ENCODE measurements around the gene HOXB6. TPM values are rescaled to one million over a fixed set of nuclear protein-coding genes. Genes with fewer than 3 reads are reported as not detected.
A peak's percentile ranks its signal among the peaks of the same experiment; 100 is the strongest.

Gene HOXB6
- total and polyA plus RNA-seq, 3 donors from 2014 or later, result 2.0 to 4.3 (median 3.0) TPM

DNA sequence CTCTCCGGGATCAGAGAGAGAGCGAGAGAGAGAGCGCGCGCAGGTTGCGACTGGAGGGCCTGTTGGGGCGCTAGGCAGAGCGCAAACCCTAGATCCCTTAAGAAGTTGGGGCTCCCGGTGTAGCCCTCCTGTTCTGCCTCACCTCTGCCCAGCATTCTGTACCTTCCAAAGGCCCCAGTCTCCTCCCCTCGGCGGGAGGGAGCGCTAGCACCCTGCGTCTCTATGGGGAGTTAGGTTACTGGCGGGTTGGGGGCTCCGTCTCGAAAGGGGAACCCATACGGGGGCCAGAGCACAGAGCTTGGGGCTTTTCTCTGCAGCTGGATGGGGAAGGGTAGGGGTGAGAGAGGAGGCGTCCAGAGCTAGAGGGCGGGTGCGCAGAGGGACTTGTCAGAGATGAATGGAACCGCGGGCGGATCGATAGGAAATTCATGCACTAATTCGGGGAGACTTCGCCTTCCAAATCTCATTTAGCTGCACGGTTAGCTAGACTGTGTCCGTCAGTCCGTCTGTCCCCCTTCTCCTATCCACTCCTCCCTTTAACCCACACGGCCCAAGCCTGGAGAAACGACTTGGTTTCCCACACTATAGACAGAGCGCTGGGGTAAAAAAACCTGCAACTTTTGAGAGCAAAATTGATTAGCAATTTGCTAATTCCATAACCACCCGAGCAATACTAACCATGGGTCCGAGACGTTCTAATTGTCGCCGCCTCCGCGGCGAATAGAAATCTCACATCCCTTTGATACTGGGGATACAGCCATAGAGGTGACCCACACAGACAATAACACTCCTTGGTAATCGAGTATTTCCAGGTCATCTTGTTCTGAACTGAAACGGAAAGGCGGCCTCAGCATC is 25.9 kb downstream of the HOXB6 start:
- no peak overlapping the region for H3K27ac ChIP-seq
- no peak for TF ChIP-seq POLR2A (IDR thresholded peaks at IDR 0.05)
- TF ChIP-seq, protein P1, sequence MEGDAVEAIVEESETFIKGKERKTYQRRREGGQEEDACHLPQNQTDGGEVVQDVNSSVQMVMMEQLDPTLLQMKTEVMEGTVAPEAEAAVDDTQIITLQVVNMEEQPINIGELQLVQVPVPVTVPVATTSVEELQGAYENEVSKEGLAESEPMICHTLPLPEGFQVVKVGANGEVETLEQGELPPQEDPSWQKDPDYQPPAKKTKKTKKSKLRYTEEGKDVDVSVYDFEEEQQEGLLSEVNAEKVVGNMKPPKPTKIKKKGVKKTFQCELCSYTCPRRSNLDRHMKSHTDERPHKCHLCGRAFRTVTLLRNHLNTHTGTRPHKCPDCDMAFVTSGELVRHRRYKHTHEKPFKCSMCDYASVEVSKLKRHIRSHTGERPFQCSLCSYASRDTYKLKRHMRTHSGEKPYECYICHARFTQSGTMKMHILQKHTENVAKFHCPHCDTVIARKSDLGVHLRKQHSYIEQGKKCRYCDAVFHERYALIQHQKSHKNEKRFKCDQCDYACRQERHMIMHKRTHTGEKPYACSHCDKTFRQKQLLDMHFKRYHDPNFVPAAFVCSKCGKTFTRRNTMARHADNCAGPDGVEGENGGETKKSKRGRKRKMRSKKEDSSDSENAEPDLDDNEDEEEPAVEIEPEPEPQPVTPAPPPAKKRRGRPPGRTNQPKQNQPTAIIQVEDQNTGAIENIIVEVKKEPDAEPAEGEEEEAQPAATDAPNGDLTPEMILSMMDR (IDR thresholded peaks at IDR 0.05), result no peak
- intact Hi-C loops (cut with DNase I; ENCODE audit: low total_unique reads), result no loop called here
- peaks cover 6% of the 10 kb centered on the region for H3K4me1 ChIP-seq
- no peaks in the 10 kb centered on the region for H3K27me3 ChIP-seq
- peak overlapping the region; percentile 40 to 43 for H3K4me3 ChIP-seq
- WGBS, 2 donors, result 9% methylated on average over 33 to 43 of the region's 43 CpGs
- no peaks in the 10 kb centered on the region for H3K36me3 ChIP-seq (ENCODE audit: low read depth, missing control alignments)
- DNase-seq, result no peak
- no peaks in the 10 kb centered on the region for H3K9me3 ChIP-seq

- H3K4me3 ChIP-seq, result peak within 1 kb of the TSS; percentile 40 to 44
- intact Hi-C loops (cut with DNase I; ENCODE audit: low total_unique reads), result no loop called here
- no peak within 1 kb of the TSS for H3K27ac ChIP-seq
- H3K27me3 ChIP-seq, result no peaks in the 10 kb centered on the region
- no peaks in the 10 kb centered on the region for H3K9me3 ChIP-seq
- WGBS, 2 donors, result 2 to 4% methylated on average over 25 to 55 of the region's 58 CpGs
- DNase-seq, result peak; percentile 77
- TF ChIP-seq, protein P1 (IDR thresholded peaks at IDR 0.05), result no peak
- no peak for TF ChIP-seq POLR2A (IDR thresholded peaks at IDR 0.05)
- H3K36me3 ChIP-seq (ENCODE audit: low read depth, missing control alignments), result no peaks in the 10 kb centered on the region
- peaks cover 6% of the 10 kb centered on the region for H3K4me1 ChIP-seq
These were observed 26.7 kb downstream of the HOXB6 start, which contains the start of gene HOXB4 for GRCh38 chr17:48577946-48578615. HOXB4 (minus strand) TSS chr17:48578350; CDS start chr17:48578319, 31 bp downstream.

DNA sequence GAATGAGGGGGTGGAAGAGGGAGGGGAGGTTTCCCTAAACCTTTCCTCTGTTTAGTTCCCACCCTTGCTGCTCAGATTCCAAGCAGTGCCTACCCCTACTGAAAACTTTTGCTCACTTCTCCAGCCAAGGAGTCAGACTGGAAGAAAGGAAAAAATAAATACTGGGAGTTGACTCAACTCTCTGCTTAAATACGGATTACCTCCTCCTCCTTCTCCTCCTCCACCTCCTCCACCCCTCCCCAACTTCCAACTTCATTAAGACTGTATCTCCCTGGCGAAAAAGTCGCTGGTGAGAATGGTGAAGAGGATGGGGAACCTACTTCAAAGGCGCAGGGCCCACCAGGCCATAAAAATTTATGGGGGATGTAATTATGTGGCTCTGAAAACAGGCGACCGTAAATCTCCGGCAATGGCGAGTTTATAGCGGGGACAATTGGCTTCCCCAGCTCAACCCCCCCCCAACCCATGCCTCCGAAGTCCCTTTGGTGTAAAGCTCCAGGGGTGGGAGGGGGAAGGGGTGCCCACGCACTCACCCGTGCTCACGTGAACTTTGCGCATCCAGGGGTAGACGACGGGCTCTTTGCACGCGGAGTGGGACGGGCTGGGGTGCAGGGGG is 27.3 kb downstream of the HOXB6 start:
- no peaks in the 10 kb centered on the region for H3K36me3 ChIP-seq (ENCODE audit: low read depth, missing control alignments)
- 4% methylated on average over 10 to 19 of the region's 19 CpGs for WGBS, 2 donors
- no peak for TF ChIP-seq POLR2A (IDR thresholded peaks at IDR 0.05)
- TF ChIP-seq, protein P1 (IDR thresholded peaks at IDR 0.05), result no peak
- intact Hi-C loops (cut with DNase I; ENCODE audit: low total_unique reads), result no loop called here
- no peak overlapping the region for H3K27ac ChIP-seq
- H3K27me3 ChIP-seq, result no peaks in the 10 kb centered on the region
- H3K9me3 ChIP-seq, result no peaks in the 10 kb centered on the region
- peaks cover 6% of the 10 kb centered on the region for H3K4me1 ChIP-seq
- peak overlapping the region; percentile 40 to 44 for H3K4me3 ChIP-seq
- DNase-seq, result no peak

DNA sequence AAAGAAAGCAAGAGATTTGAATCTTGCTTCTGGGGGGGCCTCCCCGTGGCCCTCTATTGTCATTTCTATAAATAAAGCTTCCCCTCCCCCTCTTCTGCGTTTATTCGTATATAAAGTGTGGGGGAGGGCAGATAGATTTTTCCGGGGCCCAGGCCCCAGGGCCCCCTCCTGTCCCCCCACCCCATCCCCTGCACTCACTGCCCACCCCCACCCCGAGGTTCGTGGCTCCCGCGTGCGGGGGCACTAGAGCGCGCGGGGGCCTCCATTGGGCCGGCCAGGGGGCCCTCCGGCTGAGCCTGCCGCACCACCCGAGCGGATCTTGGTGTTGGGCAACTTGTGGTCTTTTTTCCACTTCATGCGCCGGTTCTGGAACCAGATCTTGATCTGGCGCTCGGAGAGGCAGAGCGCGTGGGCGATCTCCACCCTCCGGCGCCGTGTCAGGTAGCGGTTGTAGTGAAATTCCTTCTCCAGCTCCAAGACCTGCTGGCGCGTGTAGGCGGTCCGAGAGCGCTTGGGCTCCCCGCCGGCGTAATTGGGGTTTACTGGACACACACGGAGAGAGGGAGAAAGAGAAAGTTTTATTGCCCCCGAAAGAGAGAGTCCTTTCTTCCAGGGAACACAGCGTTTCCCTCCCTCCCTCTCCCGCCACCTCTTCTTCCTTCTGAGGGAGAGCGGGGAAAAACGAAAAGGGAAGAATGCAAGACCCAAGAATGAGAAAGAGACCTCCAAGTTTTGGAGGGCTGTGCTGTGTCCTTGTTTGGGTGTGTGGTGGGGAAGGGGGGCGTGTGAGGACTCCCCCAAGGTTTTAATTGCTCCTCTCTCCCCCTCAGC is 28.1 kb downstream of the HOXB6 start:
- Histone ChIP-seq H3K4me1 (no peaks in the 10 kb centered on the region), H3K9me3 (no peaks in the 10 kb centered on the region), H3K4me3 (peak overlapping the region; percentile 18 to 44), H3K27ac (no peak overlapping the region), H3K27me3 (no peaks in the 10 kb centered on the region), H3K36me3 (ENCODE audit: low read depth, missing control alignments) (no peaks in the 10 kb centered on the region)
- no peak for DNase-seq
- intact Hi-C loops (cut with DNase I; ENCODE audit: low total_unique reads), result no loop called here
- WGBS, 2 donors, result 2 to 4% methylated on average over 24 to 43 of the region's 43 CpGs
- TF ChIP-seq, protein P1 (IDR thresholded peaks at IDR 0.05), result no peak
- no peak for TF ChIP-seq POLR2A (IDR thresholded peaks at IDR 0.05)

All from testis (tissue), 3 donors.